ENCODE results near the gene ORC2. TPM values are rescaled to one million over a fixed set of nuclear protein-coding genes. Genes with fewer than 3 reads are reported as not detected.
"Not testable (repeated sequence)": the region's sequence is repeated elsewhere in the genome, so short reads cannot be mapped to it uniquely, and the experiment has no call there.

The ORC2 gene
- total RNA-seq, 4 donors from 2014 or later: 4.7 to 16.1 (median 6.8) TPM

GRCh38 chr2:200975672-200976071 is 12.2 kb upstream of the ORC2 start:
- DNase-seq: no peak
- H3K4me1 ChIP-seq: no peaks in the 10 kb centered on the region

GRCh38 chr2:200970057-200970456 is 6.6 kb upstream of the ORC2 start:
- H3K27me3 ChIP-seq; H3K27ac ChIP-seq; H3K36me3 ChIP-seq; H3K4me1 ChIP-seq; intact Hi-C loops (cut with DNase I; ENCODE audit: low total_unique reads); H3K4me3 ChIP-seq; DNase-seq; ATAC-seq; H3K9me3 ChIP-seq: not testable (repeated sequence)
- in situ Hi-C loops (cut with MboI; ENCODE audit: low sequenced_read_pairs in 4 of 4): loop anchor here in 2 of 4 donors (25.0 kb wide), 1 partner anchor 92 kb away; the partner anchor contains the start of genes HYCC2 (in 2 of the 2) and NDUFB3 (in 2 of the 2)

More at GRCh38 chr2:200975672-200976071, 12.2 kb upstream of the ORC2 start:
- intact Hi-C loops (cut with DNase I; ENCODE audit: low total_unique reads): no loop called here
- H3K27me3 ChIP-seq: no peaks in the 10 kb centered on the region
- in situ Hi-C loops (cut with MboI; ENCODE audit: low sequenced_read_pairs in 4 of 4): no loop called here
- no peak overlapping the region for H3K4me3 ChIP-seq
- peaks cover 0 to 7% of the 10 kb centered on the region in 2 donors for H3K36me3 ChIP-seq
- no peak for ATAC-seq
- no peaks in the 10 kb centered on the region for H3K9me3 ChIP-seq
- TF ChIP-seq CTCF (IDR thresholded peaks at IDR 0.05 in 4 of 5, conservative IDR thresholded peaks at IDR 0.05 in 1 of 5): no peak
- H3K27ac ChIP-seq: no peak overlapping the region

GRCh38 chr2:200968735-200969134 is 5.3 kb upstream of the ORC2 start:
- in situ Hi-C loops (cut with MboI; ENCODE audit: low sequenced_read_pairs in 4 of 4) (loop anchor here in 3 of 4 donors (5.0 to 25.0 kb wide), 3 partner anchors 94 to 206 kb away; partner anchors contain the start of genes HYCC2 (in 2 of the 3) and NDUFB3 (in 2 of the 3)), intact Hi-C loops (cut with DNase I; ENCODE audit: low total_unique reads) (no loop called here)
- no peaks in the 10 kb centered on the region for H3K36me3 ChIP-seq
- H3K9me3 ChIP-seq: no peaks in the 10 kb centered on the region
- DNase-seq (no peak), ATAC-seq (no peak)
- H3K4me3 ChIP-seq: no peak overlapping the region
- peaks cover 3 to 9% of the 10 kb centered on the region in 2 donors for H3K4me1 ChIP-seq
- no peak for TF ChIP-seq CTCF (IDR thresholded peaks at IDR 0.05 in 4 of 5, conservative IDR thresholded peaks at IDR 0.05 in 1 of 5)
- TF ChIP-seq POLR2A (IDR thresholded peaks at IDR 0.05): no peak
- no peak overlapping the region for H3K27ac ChIP-seq
- H3K27me3 ChIP-seq: no peaks in the 10 kb centered on the region

GRCh38 chr2:200968162-200968561 is 4.7 kb upstream of the ORC2 start:
- no peak for DNase-seq
- TF ChIP-seq CTCF (IDR thresholded peaks at IDR 0.05 in 4 of 5, conservative IDR thresholded peaks at IDR 0.05 in 1 of 5): no peak
- no peak for TF ChIP-seq POLR2A (IDR thresholded peaks at IDR 0.05)
- Histone ChIP-seq H3K27me3 (no peaks in the 10 kb centered on the region), H3K4me1 (peaks cover 3 to 9% of the 10 kb centered on the region in 2 donors), H3K9me3 (no peaks in the 10 kb centered on the region), H3K4me3 (no peak overlapping the region), H3K27ac (no peak overlapping the region), H3K36me3 (no peaks in the 10 kb centered on the region)
- in situ Hi-C loops (cut with MboI; ENCODE audit: low sequenced_read_pairs in 4 of 4): loop anchor here in 3 of 4 donors (5.0 to 25.0 kb wide), 3 partner anchors 94 to 207 kb away; partner anchors contain the start of genes HYCC2 (in 2 of the 3) and NDUFB3 (in 2 of the 3)
- no peak for ATAC-seq
- intact Hi-C loops (cut with DNase I; ENCODE audit: low total_unique reads): no loop called here

GRCh38 chr2:200966770-200967169 is 3.3 kb upstream of the ORC2 start:
- H3K36me3 ChIP-seq: no peaks in the 10 kb centered on the region
- H3K27me3 ChIP-seq: no peaks in the 10 kb centered on the region
- in situ Hi-C loops (cut with MboI; ENCODE audit: low sequenced_read_pairs in 4 of 4): loop anchor here in 3 of 4 donors (5.0 to 25.0 kb wide), 3 partner anchors 96 to 208 kb away; partner anchors contain the start of genes HYCC2 (in 2 of the 3) and NDUFB3 (in 2 of the 3)

More at GRCh38 chr2:200966770-200967169, 3.3 kb upstream of the ORC2 start:
- H3K27ac ChIP-seq: no peak overlapping the region
- H3K4me1 ChIP-seq: peaks cover 14 to 19% of the 10 kb centered on the region in 2 donors
- DNase-seq: no peak
- ATAC-seq: no peak
- intact Hi-C loops (cut with DNase I; ENCODE audit: low total_unique reads): no loop called here
- H3K4me3 ChIP-seq: no peak overlapping the region
- H3K9me3 ChIP-seq: no peaks in the 10 kb centered on the region
- TF ChIP-seq CTCF (IDR thresholded peaks at IDR 0.05 in 4 of 5, conservative IDR thresholded peaks at IDR 0.05 in 1 of 5): no peak
- TF ChIP-seq POLR2A (IDR thresholded peaks at IDR 0.05): no peak
